Heart right ventricle (tissue), 16 donors: ENCODE data around the gene TAF5. TPM values are rescaled to one million over a fixed set of nuclear protein-coding genes. Genes with fewer than 3 reads are reported as not detected.
A peak's percentile ranks its signal among the peaks of the same experiment; 100 is the strongest.

Experiments
- ATAC-seq, 8 donors: fragments of 200-7000 bp; cut with Tn5 transposase; one replicate each; pipeline ENCODE4 v1.9.1; 2020; ENCODE audit warnings: mild to moderate bottlenecking in 8 of 8, moderate library complexity in 8 of 8, moderate number of reproducible peaks in 1 of 8
- DNase-seq, 2 donors: peaks; one replicate each; pipeline ENCODE4 v3.0.0-alpha.2; 2020
- H3K27ac ChIP-seq, 10 donors: fragments of 200-600 bp; sonication (generic) in 2 of 10; one replicate each; pipeline versions ENCODE4 v1.5.0 to v1.8.0; 2020 to 2022; ENCODE audit warnings: mild to moderate bottlenecking in 3 of 10
- H3K27me3 ChIP-seq, 7 donors: fragments of 200-600 bp; one replicate each; pipeline ENCODE4 v1.8.0; 2021 to 2022; ENCODE audit warnings: mild to moderate bottlenecking in 2 of 7
- H3K36me3 ChIP-seq, 9 donors: fragments of 200-600 bp; sonication (generic) in 1 of 9; one replicate each; pipeline versions ENCODE4 v1.5.0 to v1.8.0; 2020 to 2022; ENCODE audit warnings: mild to moderate bottlenecking in 2 of 9
- H3K4me1 ChIP-seq, 9 donors: fragments of 200-600 bp; sonication (generic) in 1 of 9; one replicate each; pipeline versions ENCODE4 v1.5.0 to v1.8.0; 2020 to 2022; ENCODE audit warnings: mild to moderate bottlenecking in 4 of 9
- H3K4me3 ChIP-seq, 10 donors: fragments of 200-600 bp; sonication (generic) in 2 of 10; one replicate each; pipeline versions ENCODE4 v1.5.0 to v1.8.0; 2020 to 2022; ENCODE audit warnings: mild to moderate bottlenecking in 7 of 10, moderate library complexity in 2 of 10
- H3K9me3 ChIP-seq, 11 donors: fragments of 200-600 bp in 10 of 11; sonication (generic) in 2 of 11; one replicate each; pipeline versions ENCODE4 v1.5.0 to v1.8.0; 2013 to 2022; ENCODE audit warnings: mild to moderate bottlenecking in 2 of 11, control low read depth in 1 of 11, moderate library complexity in 1 of 11
- CTCF ChIP-seq, 9 donors: fragments of 200-600 bp; sonication (generic) in 2 of 9; IDR thresholded peaks; one replicate each; pipeline versions ENCODE4 v1.5.0 to v1.8.0; 2021 to 2022; ENCODE audit warnings: antibody characterized with exemption in 9 of 9, mild to moderate bottlenecking in 5 of 9, moderate library complexity in 1 of 9
- WGBS, 2 donors: extraction: QIAGEN DNeasy Blood & Tissue Kit; methylation state at CpG; one replicate each; pipeline ENCODE4 v1.1.7; 2013; ENCODE audit warnings: inconsistent platforms in 1 of 2; 5-methylcytosine and 5-hydroxymethylcytosine counted together
- intact Hi-C, 10 donors: fragments of 100-400 bp; cut with DNase I; formaldehyde crosslinking; loops; one replicate each; pipeline versions ENCODE4 v1.11.1 to v1.14.2; 2022
- microRNA-seq, 2 donors: library from miRNA; unstranded; fragments of <30 nt; microRNA quantifications; one replicate each; pipeline ENCODE4 v1.2.0, GENCODE V29; 2021
- polyA plus RNA-seq, 2 donors: library from polyadenylated mRNA; stranded (reverse); fragments of 200-250 nt; gene quantifications; one replicate each; pipeline ENCODE4 v1.2.3, GENCODE V29; 2013
- total RNA-seq, 10 donors: library from RNA; stranded (reverse); fragmentation: NEBNext Ultra II Directional in 3 of 10; extraction: Animal tissue kit (Norgen Biotek cat#: 25700) in 3 of 10; gene quantifications; one replicate each; pipeline versions ENCODE4 v1.2.1 to v1.2.4, GENCODE V29; 2021 to 2023
- donor health status: Arrhythmogenic right ventricular cardiomyopathy.
- donor health status: ischemic (EF 13 %, LVEDD 7.1; RV severe dilation, severe dysfunction).
- donor health status: healthy with polysubstance abuse.
- donor health status: DM: no; HTN: yes; CAD: no.
- donor health status: DM: no; HTN: no; CAD: no.
- donor health status: ischemic (EF 25% LVEDD 6.9; RV normal size, moderate dysfunction).
- donor health status: ischemic (EF 25% LVEDD 5.7; RV mildly dilated, moderate dysfunction).
- donor health status: healthy.
- donor health status: DM: yes; HTN: yes; CAD: no.
- donor health status: Ischemic cardiomyopathy.
- donor health status: ischemic (EF 35%, LVEDD 5.7; RV mildly dilated, moderate dysfunction).
- donor health status: nonischemic (EF 11% LVEDD 7.7; RV severe dilation, severe dysfunction).
- donor health status: DM: yes; HTN: yes; CAD: no.
- donor health status: PGD.
- donor health status: ischemic (EF 29% LVEDD 5.4; RV normal size, mild dysfunction).
- donor health status: nonischemic (EF 23%, LVEDD 6.1; RV moderate dilation, normal function).

The TAF5 gene
- total and polyA plus RNA-seq, 12 donors, result 1.5 to 3.8 (median 2.1) TPM

DNA sequence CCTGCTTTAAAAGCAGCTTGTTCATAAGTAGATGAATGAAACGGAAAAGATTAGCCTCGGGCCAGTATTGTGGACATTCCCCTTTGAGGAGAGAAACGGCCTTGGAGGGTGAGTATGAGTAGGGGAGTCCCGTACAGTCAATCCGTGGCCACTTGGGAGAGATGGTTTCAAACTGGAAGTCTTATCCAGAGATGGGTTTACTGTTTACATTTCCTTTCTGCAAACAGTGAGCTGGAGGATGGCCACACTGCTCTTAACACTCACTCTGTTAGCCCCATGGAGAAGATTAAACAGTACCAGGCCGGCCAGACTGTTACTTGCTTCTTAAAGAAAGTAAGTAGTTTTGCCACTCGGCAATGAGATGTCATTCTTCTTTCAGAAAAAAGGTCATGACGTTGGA, 64.1 kb downstream of the TAF5 start:
- Histone ChIP-seq H3K4me3 (no peak overlapping the region), H3K27me3 (no peaks in the 10 kb centered on the region), H3K27ac (no peak overlapping the region), H3K36me3 (peaks cover 0 to 100% (median 19%) of the 10 kb centered on the region in 9 donors), H3K9me3 (no peaks in the 10 kb centered on the region), H3K4me1 (peaks cover 0 to 15% (median 0%) of the 10 kb centered on the region in 9 donors)
- TF ChIP-seq CTCF (IDR thresholded peaks at IDR 0.05), result no peak
- ATAC-seq (no peak), DNase-seq (no peak)
- intact Hi-C loops, result no loop called here
- WGBS, 2 donors, result 76% methylated on average over 8 of the region's 8 CpGs

DNA sequence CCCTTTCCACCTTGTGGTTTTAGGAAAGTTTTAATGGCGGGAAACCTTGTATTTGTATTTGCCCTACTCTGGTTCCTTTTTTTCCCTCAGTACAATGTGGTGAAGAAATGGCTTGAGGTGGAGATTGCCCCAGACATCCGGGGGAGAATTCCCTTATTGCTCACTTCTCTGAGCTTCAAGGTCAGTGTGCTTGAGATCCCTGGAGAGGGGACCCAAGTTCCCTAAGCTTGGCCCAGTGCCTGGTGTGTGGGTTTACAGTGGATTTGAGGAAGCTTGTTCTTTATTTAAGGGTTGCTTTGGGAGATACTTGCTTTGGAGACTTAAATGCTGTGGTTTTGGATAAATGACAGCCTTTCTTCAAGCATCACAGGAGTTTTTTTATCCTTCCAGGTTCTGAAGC, 66.1 kb downstream of the TAF5 start:
- peak; percentile 47 to 50 for DNase-seq
- H3K4me1 ChIP-seq, result peaks cover 0 to 15% (median 0%) of the 10 kb centered on the region in 9 donors
- H3K4me3 ChIP-seq, result no peak overlapping the region
- H3K36me3 ChIP-seq, result peaks cover 0 to 100% (median 36%) of the 10 kb centered on the region in 9 donors
- intact Hi-C loops, result no loop called here
- peak overlapping the region in 2 of 10 donors; percentile 23 to 24 for H3K27ac ChIP-seq
- no peaks in the 10 kb centered on the region for H3K27me3 ChIP-seq
- no peaks in the 10 kb centered on the region for H3K9me3 ChIP-seq
- TF ChIP-seq CTCF (IDR thresholded peaks at IDR 0.05), result no peak
- ATAC-seq, result peak in 3 of 8 donors; percentile 34 to 68 (median 42)
- 67 to 74% methylated on average over 2 of the region's 2 CpGs for WGBS, 2 donors

Small RNAs within 50 kb of the gene (microRNA-seq; reads per million reads assigned to microRNA genes)
- gene MIR1307, result 1,168 to 1,278 reads per million in 2 donors

Other genes with a start within 250 kb of the TAF5 start
- gene NT5C2, start 174.7 kb upstream of the TAF5 start, total RNA-seq, result 10 to 100 TPM; 35.2 to 88.2 (median 58.5) TPM
- gene NT5C2, start 174.7 kb upstream of the TAF5 start, polyA plus RNA-seq, result 10 to 100 TPM; 23.9 to 38.7 TPM
- not detected for gene RPEL1, start 122.1 kb upstream of the TAF5 start, total RNA-seq
- under 1 TPM in 1 of 2 donors, not detected in 1; 0.01 TPM for gene RPEL1, start 122.1 kb upstream of the TAF5 start, polyA plus RNA-seq
- gene INA, start 90.8 kb upstream of the TAF5 start, total RNA-seq, result not detected
- under 1 TPM in 1 of 2 donors, not detected in 1; 0.01 TPM for gene INA, start 90.8 kb upstream of the TAF5 start, polyA plus RNA-seq
- 1 to 10 TPM; 5.5 to 8.0 (median 6.5) TPM for gene PCGF6, start 16.8 kb upstream of the TAF5 start, total RNA-seq
- gene PCGF6, start 16.8 kb upstream of the TAF5 start, polyA plus RNA-seq, result 1 to 10 TPM; 6.1 to 7.4 TPM
- 1,000 to 10,000 TPM in 9 of 10 donors, 100 to 1,000 TPM in 1; 936 to 1,374 (median 1,266) TPM for gene ATP5MK, start 28.5 kb downstream of the TAF5 start, total RNA-seq
- gene ATP5MK, start 28.5 kb downstream of the TAF5 start, polyA plus RNA-seq, result 1,000 to 10,000 TPM; 1,385 to 3,857 TPM
- 10 to 100 TPM in 8 of 10 donors, 1 to 10 TPM in 2; 9.4 to 16.9 (median 12.7) TPM for gene PDCD11, start 28.6 kb downstream of the TAF5 start, total RNA-seq
- gene PDCD11, start 28.6 kb downstream of the TAF5 start, polyA plus RNA-seq, result 10 to 100 TPM; 10.9 to 15.1 TPM
- gene CALHM2, start 84.4 kb downstream of the TAF5 start, total RNA-seq, result 10 to 100 TPM in 6 of 10 donors, 1 to 10 TPM in 4; 5.2 to 17.7 (median 10.9) TPM
- gene CALHM2, start 84.4 kb downstream of the TAF5 start, polyA plus RNA-seq, result 10 to 100 TPM; 12.1 to 23.5 TPM
- not detected for gene CALHM1, start 90.9 kb downstream of the TAF5 start, total RNA-seq
- gene CALHM1, start 90.9 kb downstream of the TAF5 start, polyA plus RNA-seq, result not detected
- not detected for gene CALHM3, start 111.3 kb downstream of the TAF5 start, total RNA-seq
- gene CALHM3, start 111.3 kb downstream of the TAF5 start, polyA plus RNA-seq, result not detected
- gene NEURL1, start 125.7 kb downstream of the TAF5 start, total RNA-seq, result 1 to 10 TPM in 1 of 10 donors, under 1 TPM in 7, not detected in 2; 0.05 to 1.0 (median 0.21) TPM
- under 1 TPM in 1 of 2 donors, not detected in 1; 0.06 TPM for gene NEURL1, start 125.7 kb downstream of the TAF5 start, polyA plus RNA-seq